Heart right ventricle (tissue), 16 donors: ENCODE results near the gene SMIM38. TPM values are rescaled to one million over a fixed set of nuclear protein-coding genes. Genes with fewer than 3 reads are reported as not detected.
"Not testable (repeated sequence)": the region's sequence is repeated elsewhere in the genome, so short reads cannot be mapped to it uniquely, and the experiment has no call there.

Source experiments
- ATAC-seq, 8 donors: fragments of 200-7000 bp; cut with Tn5 transposase; one replicate each; pipeline ENCODE4 v1.9.1; 2020; ENCODE audit warnings: mild to moderate bottlenecking in 8 of 8, moderate library complexity in 8 of 8, moderate number of reproducible peaks in 1 of 8
- DNase-seq, 2 donors: peaks; one replicate each; pipeline ENCODE4 v3.0.0-alpha.2; 2020
- H3K27ac ChIP-seq, 10 donors: fragments of 200-600 bp; sonication (generic) in 2 of 10; one replicate each; pipeline versions ENCODE4 v1.5.0 to v1.8.0; 2020 to 2022; ENCODE audit warnings: mild to moderate bottlenecking in 3 of 10
- H3K27me3 ChIP-seq, 7 donors: fragments of 200-600 bp; one replicate each; pipeline ENCODE4 v1.8.0; 2021 to 2022; ENCODE audit warnings: mild to moderate bottlenecking in 2 of 7
- H3K36me3 ChIP-seq, 9 donors: fragments of 200-600 bp; sonication (generic) in 1 of 9; one replicate each; pipeline versions ENCODE4 v1.5.0 to v1.8.0; 2020 to 2022; ENCODE audit warnings: mild to moderate bottlenecking in 2 of 9
- H3K4me1 ChIP-seq, 9 donors: fragments of 200-600 bp; sonication (generic) in 1 of 9; one replicate each; pipeline versions ENCODE4 v1.5.0 to v1.8.0; 2020 to 2022; ENCODE audit warnings: mild to moderate bottlenecking in 4 of 9
- H3K4me3 ChIP-seq, 10 donors: fragments of 200-600 bp; sonication (generic) in 2 of 10; one replicate each; pipeline versions ENCODE4 v1.5.0 to v1.8.0; 2020 to 2022; ENCODE audit warnings: mild to moderate bottlenecking in 7 of 10, moderate library complexity in 2 of 10
- H3K9me3 ChIP-seq, 11 donors: fragments of 200-600 bp in 10 of 11; sonication (generic) in 2 of 11; one replicate each; pipeline versions ENCODE4 v1.5.0 to v1.8.0; 2013 to 2022; ENCODE audit warnings: mild to moderate bottlenecking in 2 of 11, control low read depth in 1 of 11, moderate library complexity in 1 of 11
- CTCF ChIP-seq, 9 donors: fragments of 200-600 bp; sonication (generic) in 2 of 9; IDR thresholded peaks; one replicate each; pipeline versions ENCODE4 v1.5.0 to v1.8.0; 2021 to 2022; ENCODE audit warnings: antibody characterized with exemption in 9 of 9, mild to moderate bottlenecking in 5 of 9, moderate library complexity in 1 of 9
- WGBS, 2 donors: extraction: QIAGEN DNeasy Blood & Tissue Kit; methylation state at CpG; one replicate each; pipeline ENCODE4 v1.1.7; 2013; ENCODE audit warnings: inconsistent platforms in 1 of 2; 5-methylcytosine and 5-hydroxymethylcytosine counted together
- intact Hi-C, 10 donors: fragments of 100-400 bp; cut with DNase I; formaldehyde crosslinking; loops; one replicate each; pipeline versions ENCODE4 v1.11.1 to v1.14.2; 2022
- polyA plus RNA-seq, 2 donors: library from polyadenylated mRNA; stranded (reverse); fragments of 200-250 nt; gene quantifications; one replicate each; pipeline ENCODE4 v1.2.3, GENCODE V29; 2013
- total RNA-seq, 10 donors: library from RNA; stranded (reverse); fragmentation: NEBNext Ultra II Directional in 3 of 10; extraction: Animal tissue kit (Norgen Biotek cat#: 25700) in 3 of 10; gene quantifications; one replicate each; pipeline versions ENCODE4 v1.2.1 to v1.2.4, GENCODE V29; 2021 to 2023
- donor health status: Arrhythmogenic right ventricular cardiomyopathy.
- donor health status: ischemic (EF 13 %, LVEDD 7.1; RV severe dilation, severe dysfunction).
- donor health status: healthy with polysubstance abuse.
- donor health status: DM: no; HTN: yes; CAD: no.
- donor health status: DM: no; HTN: no; CAD: no.
- donor health status: ischemic (EF 25% LVEDD 6.9; RV normal size, moderate dysfunction).
- donor health status: ischemic (EF 25% LVEDD 5.7; RV mildly dilated, moderate dysfunction).
- donor health status: healthy.
- donor health status: DM: yes; HTN: yes; CAD: no.
- donor health status: Ischemic cardiomyopathy.
- donor health status: ischemic (EF 35%, LVEDD 5.7; RV mildly dilated, moderate dysfunction).
- donor health status: nonischemic (EF 11% LVEDD 7.7; RV severe dilation, severe dysfunction).
- donor health status: DM: yes; HTN: yes; CAD: no.
- donor health status: PGD.
- donor health status: ischemic (EF 29% LVEDD 5.4; RV normal size, mild dysfunction).
- donor health status: nonischemic (EF 23%, LVEDD 6.1; RV moderate dilation, normal function).

Gene SMIM38
- total and polyA plus RNA-seq, 12 donors = 0.07 to 0.56 (median 0.18) TPM; not detected in 1

GRCh38 chr11:69138265-69138664 is 17.5 kb upstream of the SMIM38 start:
- Histone ChIP-seq H3K27me3 (no peaks in the 10 kb centered on the region), H3K4me1 (no peaks in the 10 kb centered on the region), H3K9me3 (peaks cover 0 to 17% (median 0%) of the 10 kb centered on the region in 11 donors), H3K36me3 (no peaks in the 10 kb centered on the region), H3K4me3 (no peak overlapping the region), H3K27ac (no peak overlapping the region)
- no peak for DNase-seq
- ATAC-seq = no peak
- WGBS, 2 donors = 65 to 68% methylated on average over 3 of the region's 3 CpGs
- intact Hi-C loops = loop anchor here in 6 of 10 donors (10.0 kb wide), 6 partner anchors 77 to 507 kb away; partner anchors contain the start of genes MYEOV (in 2 of the 6), CCND1 (in 1 of the 6) and LINC01488 (in 1 of the 6)
- TF ChIP-seq CTCF (IDR thresholded peaks at IDR 0.05) = no peak

GRCh38 chr11:69140161-69140560 is 15.6 kb upstream of the SMIM38 start:
- H3K27ac ChIP-seq, H3K36me3 ChIP-seq, H3K4me3 ChIP-seq, H3K4me1 ChIP-seq, H3K27me3 ChIP-seq, ATAC-seq, DNase-seq, intact Hi-C loops: not testable (repeated sequence)
- H3K9me3 ChIP-seq = peaks cover 0 to 19% (median 0%) of the 10 kb centered on the region in 11 donors
- 97% methylated on average over 7 of the region's 7 CpGs for WGBS, 2 donors

- H3K27ac ChIP-seq = no peak overlapping the region
- intact Hi-C loops = no loop called here
- no peak for TF ChIP-seq CTCF (IDR thresholded peaks at IDR 0.05)
- DNase-seq (no peak), ATAC-seq (no peak)
- no peaks in the 10 kb centered on the region for H3K36me3 ChIP-seq
- 91 to 95% methylated on average over 5 of the region's 5 CpGs for WGBS, 2 donors
- H3K4me3 ChIP-seq = no peak overlapping the region
- no peaks in the 10 kb centered on the region for H3K27me3 ChIP-seq
- H3K4me1 ChIP-seq = no peaks in the 10 kb centered on the region
- H3K9me3 ChIP-seq = peaks cover 0 to 23% (median 2%) of the 10 kb centered on the region in 11 donors
These were observed 15.1 kb upstream of the SMIM38 start for GRCh38 chr11:69140635-69141034.

GRCh38 chr11:69141742-69142141 is 14.0 kb upstream of the SMIM38 start:
- no peak for DNase-seq
- no peaks in the 10 kb centered on the region for H3K27me3 ChIP-seq
- peaks cover 0 to 5% (median 0%) of the 10 kb centered on the region in 9 donors for H3K36me3 ChIP-seq
- intact Hi-C loops = no loop called here
- no peak for ATAC-seq
- H3K9me3 ChIP-seq = peaks cover 0 to 34% (median 11%) of the 10 kb centered on the region in 11 donors
- no peak overlapping the region for H3K4me3 ChIP-seq
- H3K27ac ChIP-seq = no peak overlapping the region
- H3K4me1 ChIP-seq = no peaks in the 10 kb centered on the region
- TF ChIP-seq CTCF (IDR thresholded peaks at IDR 0.05) = no peak
- WGBS, 2 donors = 77 to 82% methylated on average over 8 of the region's 8 CpGs

GRCh38 chr11:69142895-69143294 is 12.8 kb upstream of the SMIM38 start:
- Histone ChIP-seq H3K4me1 (no peaks in the 10 kb centered on the region), H3K9me3 (peaks cover 0 to 43% (median 18%) of the 10 kb centered on the region in 11 donors), H3K27me3 (no peaks in the 10 kb centered on the region), H3K36me3 (peaks cover 0 to 5% (median 0%) of the 10 kb centered on the region in 9 donors), H3K27ac (no peak overlapping the region), H3K4me3 (no peak overlapping the region)
- WGBS, 2 donors = 93 to 99% methylated on average over 2 of the region's 2 CpGs
- DNase-seq (no peak), ATAC-seq (no peak)
- TF ChIP-seq CTCF (IDR thresholded peaks at IDR 0.05) = no peak
- intact Hi-C loops = no loop called here
